Brain microvascular endothelial cell (primary cell): ENCODE data around the gene MACROD2.

Experiments used
- DNase-seq: peaks from one replicate; pipeline ENCODE4 v3.0.0-alpha.2; 2020
- H3K27ac ChIP-seq: fragments of 250-450 bp; sonication (Bioruptor Pico); 2 replicates; pipeline ENCODE4 v1.5.1; 2020; ENCODE audit warnings: mild to moderate bottlenecking, moderate library complexity
- H3K27me3 ChIP-seq: fragments of 250-450 bp; sonication (Bioruptor Pico); replicated peaks from 2 replicates; pipeline ENCODE4 v1.5.1; 2020; ENCODE audit warnings: mild to moderate bottlenecking
- H3K36me3 ChIP-seq: fragments of 250-450 bp; sonication (Bioruptor Pico); replicated peaks from 2 replicates; pipeline ENCODE4 v1.5.1; 2020; ENCODE audit warnings: mild to moderate bottlenecking
- H3K4me3 ChIP-seq: 2 replicates; pipeline ENCODE4 v1.5.1; 2011; ENCODE audit warnings: low read depth, mild to moderate bottlenecking, control low read depth, low read length, moderate library complexity
- in situ Hi-C: cut with HindIII; loops from 2 replicates; pipeline ENCODE4 v1.10.0; 2017; ENCODE audit warnings: low sequenced_read_pairs, low pct_ligation_motif_present
- TF ChIP-seq, protein P1 (sequence below): IDR thresholded peaks from 2 replicates; pipeline ENCODE4 v1.5.1; 2011; ENCODE audit warnings: low read depth, mild to moderate bottlenecking, moderate library complexity, low read length, control low read depth, inconsistent platforms; ENCODE audit errors: missing control alignments

MACROD2 gene

GRCh38 chr20:15834857-15835256, 1839.5 kb downstream of the MACROD2 start:
- H3K27ac ChIP-seq: no peak overlapping the region
- H3K4me3 ChIP-seq: no peak overlapping the region
- DNase-seq: peak; percentile 3
- no peaks in the 10 kb centered on the region for H3K27me3 ChIP-seq
- TF ChIP-seq, protein P1, sequence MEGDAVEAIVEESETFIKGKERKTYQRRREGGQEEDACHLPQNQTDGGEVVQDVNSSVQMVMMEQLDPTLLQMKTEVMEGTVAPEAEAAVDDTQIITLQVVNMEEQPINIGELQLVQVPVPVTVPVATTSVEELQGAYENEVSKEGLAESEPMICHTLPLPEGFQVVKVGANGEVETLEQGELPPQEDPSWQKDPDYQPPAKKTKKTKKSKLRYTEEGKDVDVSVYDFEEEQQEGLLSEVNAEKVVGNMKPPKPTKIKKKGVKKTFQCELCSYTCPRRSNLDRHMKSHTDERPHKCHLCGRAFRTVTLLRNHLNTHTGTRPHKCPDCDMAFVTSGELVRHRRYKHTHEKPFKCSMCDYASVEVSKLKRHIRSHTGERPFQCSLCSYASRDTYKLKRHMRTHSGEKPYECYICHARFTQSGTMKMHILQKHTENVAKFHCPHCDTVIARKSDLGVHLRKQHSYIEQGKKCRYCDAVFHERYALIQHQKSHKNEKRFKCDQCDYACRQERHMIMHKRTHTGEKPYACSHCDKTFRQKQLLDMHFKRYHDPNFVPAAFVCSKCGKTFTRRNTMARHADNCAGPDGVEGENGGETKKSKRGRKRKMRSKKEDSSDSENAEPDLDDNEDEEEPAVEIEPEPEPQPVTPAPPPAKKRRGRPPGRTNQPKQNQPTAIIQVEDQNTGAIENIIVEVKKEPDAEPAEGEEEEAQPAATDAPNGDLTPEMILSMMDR: no peak
- in situ Hi-C loops: no loop called here
- no peaks in the 10 kb centered on the region for H3K36me3 ChIP-seq

DNA sequence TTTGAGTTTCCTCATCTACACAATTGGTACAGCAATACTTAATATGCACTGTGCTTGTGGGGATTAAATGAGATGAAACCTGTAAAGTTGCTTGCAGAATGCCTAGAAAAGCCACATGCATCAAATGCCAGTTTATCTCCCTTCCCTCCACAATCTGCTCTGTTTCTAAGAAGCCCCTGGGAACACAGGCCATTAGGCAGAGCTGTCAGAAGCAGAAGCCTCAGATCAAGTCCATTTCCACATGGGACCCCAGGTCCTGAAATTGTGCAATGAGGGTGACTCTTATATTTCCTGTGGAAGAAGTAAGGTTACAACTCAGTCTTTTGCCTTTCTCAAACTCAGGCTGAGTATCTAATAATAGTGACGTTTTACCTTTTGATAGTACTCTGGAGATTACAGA, 1840.5 kb downstream of the MACROD2 start:
- H3K27me3 ChIP-seq: no peaks in the 10 kb centered on the region
- no peaks in the 10 kb centered on the region for H3K36me3 ChIP-seq
- H3K27ac ChIP-seq: no peak overlapping the region
- in situ Hi-C loops: no loop called here
- H3K4me3 ChIP-seq: no peak overlapping the region
- DNase-seq: no peak
- TF ChIP-seq, protein P1: no peak

DNA sequence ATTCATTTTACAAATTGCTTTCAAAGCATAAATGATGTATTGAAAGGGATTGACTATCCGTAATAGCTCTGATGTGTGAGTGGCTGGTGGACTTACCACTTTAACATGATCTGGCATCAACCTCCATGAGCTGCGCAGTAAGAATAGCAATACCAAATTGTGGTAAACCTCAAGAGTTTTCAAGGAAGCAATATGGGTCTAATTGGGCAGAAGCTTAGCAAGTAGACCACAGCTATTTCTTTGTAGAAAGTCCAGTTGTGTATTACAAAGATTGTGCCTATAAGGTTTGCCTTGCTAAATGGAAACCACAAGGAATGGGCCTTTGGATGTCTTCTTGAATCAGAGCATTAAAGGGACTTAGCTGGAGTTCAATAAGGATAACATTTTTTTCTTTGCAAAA, 1841.3 kb downstream of the MACROD2 start:
- TF ChIP-seq, protein P1: no peak
- no peak for DNase-seq
- in situ Hi-C loops: no loop called here
- H3K27ac ChIP-seq: no peak overlapping the region
- no peaks in the 10 kb centered on the region for H3K36me3 ChIP-seq
- H3K27me3 ChIP-seq: no peaks in the 10 kb centered on the region
- H3K4me3 ChIP-seq: no peak overlapping the region

GRCh38 chr20:15837563-15837962, 1842.2 kb downstream of the MACROD2 start:
- DNase-seq: no peak
- Histone ChIP-seq H3K27me3 (no peaks in the 10 kb centered on the region), H3K36me3 (no peaks in the 10 kb centered on the region), H3K27ac (no peak overlapping the region), H3K4me3 (no peak overlapping the region)
- in situ Hi-C loops: no loop called here
- TF ChIP-seq, protein P1: no peak

DNA sequence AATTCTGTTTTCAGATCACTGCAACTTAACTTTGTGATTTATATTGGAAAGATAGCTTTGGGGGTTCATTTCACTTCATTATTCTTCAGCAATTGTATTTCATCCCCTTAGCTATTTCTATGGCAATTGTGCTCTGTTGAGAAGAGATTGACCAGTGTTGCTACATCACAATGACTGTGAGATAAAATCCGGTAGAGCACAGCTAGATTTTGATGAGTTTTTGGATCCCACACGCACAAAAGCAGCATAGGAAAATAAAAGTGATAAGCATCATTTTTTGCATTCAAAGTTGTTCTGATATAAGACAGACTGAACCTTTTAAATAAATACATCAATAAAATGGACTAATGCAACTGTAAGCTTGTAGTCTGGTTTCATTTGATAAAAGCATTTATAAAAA, 1843.2 kb downstream of the MACROD2 start:
- Histone ChIP-seq H3K27ac (no peak overlapping the region), H3K36me3 (no peaks in the 10 kb centered on the region), H3K27me3 (no peaks in the 10 kb centered on the region), H3K4me3 (no peak overlapping the region)
- in situ Hi-C loops: no loop called here
- TF ChIP-seq, protein P1: no peak
- no peak for DNase-seq

DNA sequence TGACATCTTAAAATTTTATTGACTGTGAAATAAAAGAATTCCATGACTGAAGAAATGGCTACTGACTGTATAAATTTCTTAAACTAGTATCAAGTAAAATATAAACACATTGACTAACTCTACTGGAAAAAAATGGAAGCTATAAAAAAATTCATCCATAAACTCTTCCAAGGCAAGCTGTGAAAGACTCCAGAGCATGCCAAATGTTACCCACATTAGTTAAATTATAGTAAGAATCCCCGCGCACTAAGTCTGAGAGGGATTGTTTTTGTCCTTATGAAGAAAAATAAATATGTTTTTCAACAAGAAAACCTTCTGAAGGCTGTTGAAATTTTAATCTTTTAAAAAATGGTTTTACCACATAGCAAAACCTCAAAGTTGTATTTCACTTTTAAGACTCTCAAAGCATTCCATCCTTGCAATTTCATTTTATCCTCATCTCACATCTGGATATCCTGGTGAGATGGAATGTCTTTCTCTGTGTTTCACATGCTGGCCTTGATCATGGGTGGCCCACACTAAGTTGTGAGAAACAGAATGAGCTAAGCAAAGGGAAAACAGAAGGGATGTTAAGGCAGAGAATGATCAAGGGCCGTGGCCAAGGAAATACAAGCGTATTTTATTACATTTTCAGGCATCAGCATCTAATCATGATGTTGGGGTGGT, 1845.5 kb downstream of the MACROD2 start:
- in situ Hi-C loops: no loop called here
- TF ChIP-seq, protein P1: no peak
- Histone ChIP-seq H3K27ac (no peak overlapping the region), H3K4me3 (no peak overlapping the region), H3K36me3 (no peaks in the 10 kb centered on the region), H3K27me3 (no peaks in the 10 kb centered on the region)
- no peak for DNase-seq
